Nephron progenitor cell (in vitro differentiated cells): ENCODE results near the gene RAB31.

ENCODE experiments used
- DNase-seq: peaks from one replicate; pipeline ENCODE4 v3.0.0; 2021
- H3K27ac Mint-ChIP-seq: 2 replicates; pipeline ENCODE4 v1.8.0; 2021; ENCODE audit warnings: mild to moderate bottlenecking, moderate library complexity, mixed read lengths
- H3K27me3 Mint-ChIP-seq: 2 replicates; pipeline ENCODE4 v1.8.0; 2021; ENCODE audit warnings: mild to moderate bottlenecking, low read depth, mixed read lengths; ENCODE audit not compliant: poor library complexity
- H3K36me3 Mint-ChIP-seq: 2 replicates; pipeline ENCODE4 v1.8.0; 2021; ENCODE audit warnings: low read depth, mixed read lengths
- H3K4me1 Mint-ChIP-seq: 2 replicates; pipeline ENCODE4 v1.8.0; 2021; ENCODE audit warnings: mixed read lengths
- H3K4me3 Mint-ChIP-seq: 2 replicates; pipeline ENCODE4 v1.8.0; 2021; ENCODE audit warnings: mild to moderate bottlenecking, moderate library complexity, mixed read lengths
- H3K9me3 Mint-ChIP-seq: 2 replicates; pipeline ENCODE4 v1.8.0; 2021; ENCODE audit warnings: mild to moderate bottlenecking, moderate library complexity, mixed read lengths
- CTCF ChIP-seq: fragments of 200-600 bp; sonication (generic); IDR thresholded peaks from 2 replicates; pipeline ENCODE4 v1.5.0; 2021; ENCODE audit warnings: antibody characterized with exemption

The RAB31 gene

DNA sequence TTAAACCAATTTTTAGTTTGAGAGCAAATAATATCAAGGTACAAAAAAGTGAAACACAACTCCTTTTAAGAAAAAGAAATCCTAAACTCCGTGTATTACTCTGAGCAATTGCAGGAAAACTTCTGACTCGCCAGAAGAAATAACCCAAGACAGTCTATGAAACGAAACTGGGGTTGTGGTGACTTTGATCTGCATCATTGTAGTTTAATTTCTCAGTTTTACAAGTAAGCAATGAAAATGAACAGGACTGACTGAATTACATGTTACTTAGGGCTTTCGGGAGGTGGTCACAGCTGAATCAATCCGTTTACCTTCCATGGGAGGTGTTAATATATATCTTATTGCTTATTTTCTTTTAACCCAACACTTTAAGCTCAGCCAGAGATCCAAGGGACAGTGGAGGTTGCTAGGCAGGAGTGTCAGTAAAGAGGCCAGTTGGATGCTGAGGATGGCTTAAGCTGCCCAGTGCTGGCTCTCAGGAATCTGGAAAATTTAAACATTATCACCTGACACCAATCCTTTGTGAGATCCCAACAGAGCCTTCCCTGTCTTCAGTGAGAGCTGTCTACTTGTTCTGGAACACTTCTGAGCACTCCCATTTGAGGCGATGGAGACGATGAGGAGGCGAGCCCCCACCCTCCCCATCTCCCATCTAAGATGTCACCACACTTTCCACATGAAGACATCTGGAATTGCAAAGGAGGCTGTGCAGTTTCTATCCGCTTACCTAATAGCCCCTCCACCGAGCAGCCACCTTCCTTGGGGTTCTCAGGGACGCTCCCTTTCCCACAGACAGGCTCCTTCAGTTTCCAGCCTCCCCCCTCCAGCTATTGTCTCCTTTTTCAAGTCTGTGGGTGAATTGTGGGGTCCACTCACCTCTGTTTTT lies 3.6 kb upstream of the RAB31 start:
- TF ChIP-seq CTCF = no peak
- Mint-ChIP-seq H3K36me3 (no peaks in the 10 kb centered on the region), H3K4me3 (no peak overlapping the region), H3K9me3 (no peaks in the 10 kb centered on the region), H3K27me3 (peaks cover 29% of the 10 kb centered on the region), H3K27ac (no peak overlapping the region), H3K4me1 (peaks cover 42% of the 10 kb centered on the region)
- no peak for DNase-seq

GRCh38 chr18:9705183-9705829 lies 2.8 kb upstream of the RAB31 start:
- Mint-ChIP-seq H3K4me1 (peaks cover 48% of the 10 kb centered on the region), H3K36me3 (no peaks in the 10 kb centered on the region), H3K27me3 (peaks cover 37% of the 10 kb centered on the region), H3K27ac (peak overlapping the region; percentile 33), H3K9me3 (no peaks in the 10 kb centered on the region), H3K4me3 (no peak overlapping the region)
- TF ChIP-seq CTCF = no peak
- DNase-seq = no peak

DNA sequence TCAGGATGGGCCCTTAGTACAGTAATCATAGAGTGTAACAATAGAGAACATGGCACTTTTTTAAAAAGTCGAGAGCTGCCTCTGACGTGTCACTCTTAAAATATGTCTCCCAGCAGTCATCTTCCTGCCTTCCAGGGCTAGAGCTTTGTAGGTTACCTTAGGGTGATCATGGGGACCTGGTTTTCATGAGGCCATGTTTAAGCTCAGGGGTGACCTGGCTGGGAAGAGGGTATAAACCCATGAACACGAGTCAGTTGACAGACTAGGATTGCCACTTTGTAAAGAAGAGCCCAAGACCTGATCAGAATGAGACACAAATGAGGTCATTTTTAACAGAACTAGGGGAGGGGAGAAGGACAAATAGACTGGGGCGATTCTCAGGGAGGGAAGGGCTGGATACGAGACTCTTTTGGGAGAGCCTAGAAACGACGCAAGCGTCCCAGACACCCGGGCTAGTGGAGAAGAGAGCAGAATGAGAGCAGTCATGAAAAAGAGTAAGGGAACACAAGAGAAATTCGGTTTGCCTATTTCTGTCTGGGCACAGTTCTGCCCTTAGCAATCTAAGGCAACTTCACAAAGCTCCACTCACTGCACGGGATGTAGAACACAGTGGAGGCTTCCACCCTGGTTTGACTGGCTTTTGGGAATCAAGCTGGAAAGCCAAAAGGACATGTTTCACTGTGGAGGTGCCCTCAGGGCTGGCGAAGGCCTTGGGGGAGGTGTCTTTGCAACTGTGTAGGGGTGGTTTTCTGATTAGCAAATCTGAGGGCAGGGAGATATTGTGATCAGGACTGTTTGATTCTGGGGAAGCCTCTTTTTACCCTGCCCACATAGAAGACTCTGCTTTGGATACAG lies 1.8 kb upstream of the RAB31 start:
- no peaks in the 10 kb centered on the region for H3K9me3 Mint-ChIP-seq
- peaks cover 47% of the 10 kb centered on the region for H3K27me3 Mint-ChIP-seq
- H3K27ac Mint-ChIP-seq = no peak overlapping the region
- no peak for TF ChIP-seq CTCF
- peak overlapping the region; percentile 73 for H3K4me3 Mint-ChIP-seq
- peaks cover 46% of the 10 kb centered on the region for H3K4me1 Mint-ChIP-seq
- H3K36me3 Mint-ChIP-seq = no peaks in the 10 kb centered on the region
- DNase-seq = no peak

DNA sequence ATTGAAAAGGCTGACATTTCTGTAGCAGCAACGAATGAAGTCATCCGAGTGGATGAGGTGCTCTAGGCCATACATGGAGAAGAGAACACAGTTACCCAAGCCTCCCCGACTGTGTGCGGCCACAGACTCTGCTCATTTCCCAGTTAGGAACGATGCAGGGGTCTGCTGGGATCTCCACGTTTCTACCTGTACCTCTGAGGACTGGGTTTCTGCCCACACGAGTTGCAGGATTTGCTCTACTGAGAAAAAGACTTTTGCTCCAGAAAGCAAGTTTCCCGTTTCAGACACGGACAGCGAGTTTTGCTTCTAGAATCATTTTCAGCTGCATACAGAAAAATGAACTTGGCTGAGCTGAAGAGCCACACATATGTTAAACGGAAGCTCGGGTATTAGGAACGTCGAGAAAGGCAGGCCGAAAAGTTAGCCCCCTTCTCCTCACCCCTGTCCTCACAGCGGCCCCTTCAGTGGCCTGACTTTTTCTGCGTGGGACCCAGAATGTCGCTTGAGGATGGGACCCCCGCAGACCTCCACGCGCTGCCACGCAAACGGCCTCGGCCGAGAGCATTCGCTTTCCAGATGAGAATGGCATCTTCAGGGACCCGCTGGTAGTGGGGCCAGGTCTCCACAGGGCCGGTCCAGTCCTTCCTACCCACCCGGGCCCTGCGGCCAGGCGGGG lies 582 bp upstream of the RAB31 start:
- no peak overlapping the region for H3K27ac Mint-ChIP-seq
- DNase-seq = no peak
- H3K4me3 Mint-ChIP-seq = peak overlapping the region; percentile 73
- H3K4me1 Mint-ChIP-seq = peaks cover 57% of the 10 kb centered on the region
- H3K36me3 Mint-ChIP-seq = no peaks in the 10 kb centered on the region
- H3K27me3 Mint-ChIP-seq = peaks cover 50% of the 10 kb centered on the region
- no peak for TF ChIP-seq CTCF
- H3K9me3 Mint-ChIP-seq = no peaks in the 10 kb centered on the region

GRCh38 chr18:9708434-9709303 lies 568 bp downstream of the RAB31 start:
- no peak overlapping the region for H3K27ac Mint-ChIP-seq
- peaks cover 50% of the 10 kb centered on the region for H3K27me3 Mint-ChIP-seq
- H3K36me3 Mint-ChIP-seq = no peaks in the 10 kb centered on the region
- H3K4me3 Mint-ChIP-seq = peak overlapping the region; percentile 89
- no peaks in the 10 kb centered on the region for H3K9me3 Mint-ChIP-seq
- no peak for TF ChIP-seq CTCF
- DNase-seq = peak; percentile 50
- peaks cover 62% of the 10 kb centered on the region for H3K4me1 Mint-ChIP-seq
